ENCODE results near the gene RALB.

DNA sequence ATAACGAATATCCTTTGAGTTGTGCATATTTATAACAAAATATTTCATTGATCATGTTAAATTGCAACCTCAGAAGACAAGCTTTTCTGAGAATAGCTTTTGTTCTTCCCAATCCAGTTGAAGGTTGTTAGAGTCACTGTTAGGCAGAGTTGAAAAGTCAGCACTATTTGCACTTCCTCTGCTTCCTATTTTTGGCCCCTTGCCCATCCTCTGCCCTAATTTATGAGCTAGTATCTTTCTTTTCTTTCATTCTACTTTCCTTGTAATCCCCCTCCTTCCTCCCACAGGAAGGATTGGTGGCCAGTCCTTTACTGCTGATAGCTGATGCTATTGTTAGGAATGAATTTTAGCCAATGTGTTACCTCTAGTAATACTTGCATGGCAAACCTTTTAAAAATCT, 4.9 kb downstream of the RALB start:
- no peak for TF ChIP-seq ZNF16 (tag by site-specific recombination; IDR thresholded peaks at IDR 0.05; ENCODE audit: low read depth)
- TF ChIP-seq ZNF830 (tag by site-specific recombination; IDR thresholded peaks at IDR 0.05; ENCODE audit: low read depth): no peak
- TF ChIP-seq, protein P1, sequence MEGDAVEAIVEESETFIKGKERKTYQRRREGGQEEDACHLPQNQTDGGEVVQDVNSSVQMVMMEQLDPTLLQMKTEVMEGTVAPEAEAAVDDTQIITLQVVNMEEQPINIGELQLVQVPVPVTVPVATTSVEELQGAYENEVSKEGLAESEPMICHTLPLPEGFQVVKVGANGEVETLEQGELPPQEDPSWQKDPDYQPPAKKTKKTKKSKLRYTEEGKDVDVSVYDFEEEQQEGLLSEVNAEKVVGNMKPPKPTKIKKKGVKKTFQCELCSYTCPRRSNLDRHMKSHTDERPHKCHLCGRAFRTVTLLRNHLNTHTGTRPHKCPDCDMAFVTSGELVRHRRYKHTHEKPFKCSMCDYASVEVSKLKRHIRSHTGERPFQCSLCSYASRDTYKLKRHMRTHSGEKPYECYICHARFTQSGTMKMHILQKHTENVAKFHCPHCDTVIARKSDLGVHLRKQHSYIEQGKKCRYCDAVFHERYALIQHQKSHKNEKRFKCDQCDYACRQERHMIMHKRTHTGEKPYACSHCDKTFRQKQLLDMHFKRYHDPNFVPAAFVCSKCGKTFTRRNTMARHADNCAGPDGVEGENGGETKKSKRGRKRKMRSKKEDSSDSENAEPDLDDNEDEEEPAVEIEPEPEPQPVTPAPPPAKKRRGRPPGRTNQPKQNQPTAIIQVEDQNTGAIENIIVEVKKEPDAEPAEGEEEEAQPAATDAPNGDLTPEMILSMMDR (tag by site-specific recombination; IDR thresholded peaks at IDR 0.05): no peak
- TF ChIP-seq, protein P2, sequence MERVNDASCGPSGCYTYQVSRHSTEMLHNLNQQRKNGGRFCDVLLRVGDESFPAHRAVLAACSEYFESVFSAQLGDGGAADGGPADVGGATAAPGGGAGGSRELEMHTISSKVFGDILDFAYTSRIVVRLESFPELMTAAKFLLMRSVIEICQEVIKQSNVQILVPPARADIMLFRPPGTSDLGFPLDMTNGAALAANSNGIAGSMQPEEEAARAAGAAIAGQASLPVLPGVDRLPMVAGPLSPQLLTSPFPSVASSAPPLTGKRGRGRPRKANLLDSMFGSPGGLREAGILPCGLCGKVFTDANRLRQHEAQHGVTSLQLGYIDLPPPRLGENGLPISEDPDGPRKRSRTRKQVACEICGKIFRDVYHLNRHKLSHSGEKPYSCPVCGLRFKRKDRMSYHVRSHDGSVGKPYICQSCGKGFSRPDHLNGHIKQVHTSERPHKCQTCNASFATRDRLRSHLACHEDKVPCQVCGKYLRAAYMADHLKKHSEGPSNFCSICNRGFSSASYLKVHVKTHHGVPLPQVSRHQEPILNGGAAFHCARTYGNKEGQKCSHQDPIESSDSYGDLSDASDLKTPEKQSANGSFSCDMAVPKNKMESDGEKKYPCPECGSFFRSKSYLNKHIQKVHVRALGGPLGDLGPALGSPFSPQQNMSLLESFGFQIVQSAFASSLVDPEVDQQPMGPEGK (tag by site-specific recombination; IDR thresholded peaks at IDR 0.05): no peak
- TF ChIP-seq ZNF76 (tag by site-specific recombination; IDR thresholded peaks at IDR 0.05; ENCODE audit: borderline replicate concordance, low read depth): no peak
- no peak for TF ChIP-seq ZBTB48 (tag by site-specific recombination; IDR thresholded peaks at IDR 0.05)
- TF ChIP-seq, protein P3, sequence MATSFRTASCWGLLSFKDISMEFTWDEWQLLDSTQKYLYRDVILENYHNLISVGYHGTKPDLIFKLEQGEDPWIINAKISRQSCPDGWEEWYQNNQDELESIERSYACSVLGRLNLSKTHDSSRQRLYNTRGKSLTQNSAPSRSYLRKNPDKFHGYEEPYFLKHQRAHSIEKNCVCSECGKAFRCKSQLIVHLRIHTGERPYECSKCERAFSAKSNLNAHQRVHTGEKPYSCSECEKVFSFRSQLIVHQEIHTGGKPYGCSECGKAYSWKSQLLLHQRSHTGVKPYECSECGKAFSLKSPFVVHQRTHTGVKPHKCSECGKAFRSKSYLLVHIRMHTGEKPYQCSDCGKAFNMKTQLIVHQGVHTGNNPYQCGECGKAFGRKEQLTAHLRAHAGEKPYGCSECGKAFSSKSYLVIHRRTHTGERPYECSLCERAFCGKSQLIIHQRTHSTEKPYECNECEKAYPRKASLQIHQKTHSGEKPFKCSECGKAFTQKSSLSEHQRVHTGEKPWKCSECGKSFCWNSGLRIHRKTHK (tag by site-specific recombination; IDR thresholded peaks at IDR 0.05): no peak
- no peak for TF ChIP-seq ZNF175 (tag by site-specific recombination; IDR thresholded peaks at IDR 0.05)
- TF ChIP-seq PRDM6 (tag by site-specific recombination; IDR thresholded peaks at IDR 0.05): no peak

All from HEK293 (cell line).